ENCODE results near the gene FLCN. TPM values are rescaled to one million over a fixed set of nuclear protein-coding genes. Genes with fewer than 3 reads are reported as not detected.

FLCN gene
- 23.7 to 37.0 TPM (median 35.4 TPM) in 5 replicates for total RNA-seq (2022; extraction: Qiagen RNA extraction; ENCODE audit: low read depth)

GRCh38 chr17:17237026-17237799 lies at the start of gene FLCN:
FLCN (minus strand) TSS chr17:17237168; CDS start chr17:17228137, 9,031 bp downstream.

GRCh38 chr17:17280613-17281549 lies 43.9 kb upstream of the FLCN start, which contains the start of gene COPS3:
COPS3 (minus strand) TSS chr17:17281246; CDS start chr17:17281186, 60 bp downstream.

GRCh38 chr17:17206124-17206912 lies 30.6 kb downstream of the FLCN start, which contains the start of gene PLD6:
PLD6 (minus strand) TSS chr17:17206333; CDS start chr17:17206286, 47 bp downstream.

Other genes with a start within 250 kb of the FLCN start
- 225 to 429 TPM (median 370 TPM) in 5 replicates for gene MPRIP, start 194.7 kb downstream of the FLCN start, total RNA-seq (2022; extraction: Qiagen RNA extraction; ENCODE audit: low read depth)
- 6.5 to 8.2 TPM (median 7.3 TPM) in 5 replicates for gene PLD6, start 30.8 kb downstream of the FLCN start, total RNA-seq (2022; extraction: Qiagen RNA extraction; ENCODE audit: low read depth)
- 134 to 156 TPM (median 151 TPM) in 5 replicates for gene COPS3, start 44.1 kb upstream of the FLCN start, total RNA-seq (2022; extraction: Qiagen RNA extraction; ENCODE audit: low read depth)
- 6.0 to 13.4 TPM (median 11.0 TPM) in 5 replicates for gene NT5M, start 66.2 kb upstream of the FLCN start, total RNA-seq (2022; extraction: Qiagen RNA extraction; ENCODE audit: low read depth)
- gene MED9, start 239.8 kb upstream of the FLCN start, total RNA-seq (2022; extraction: Qiagen RNA extraction; ENCODE audit: low read depth): 14.4 to 21.9 TPM (median 19.4 TPM) in 5 replicates